HG02571 (cell line): ENCODE data around the gene BCOR.

Experiments used
- ATAC-seq: cut with Tn5 transposase; IDR thresholded peaks from one replicate; pipeline ENCODE4 v1.9.1; 2021; ENCODE audit warnings: mild to moderate bottlenecking, moderate library complexity; ENCODE audit not compliant: unreplicated experiment

The BCOR gene

GRCh38 chrX:40116925-40117324 is 19.2 kb upstream of the BCOR start:
- ATAC-seq = no peak

- no peak for ATAC-seq
These were observed 15.2 kb upstream of the BCOR start for GRCh38 chrX:40112996-40113395.

DNA sequence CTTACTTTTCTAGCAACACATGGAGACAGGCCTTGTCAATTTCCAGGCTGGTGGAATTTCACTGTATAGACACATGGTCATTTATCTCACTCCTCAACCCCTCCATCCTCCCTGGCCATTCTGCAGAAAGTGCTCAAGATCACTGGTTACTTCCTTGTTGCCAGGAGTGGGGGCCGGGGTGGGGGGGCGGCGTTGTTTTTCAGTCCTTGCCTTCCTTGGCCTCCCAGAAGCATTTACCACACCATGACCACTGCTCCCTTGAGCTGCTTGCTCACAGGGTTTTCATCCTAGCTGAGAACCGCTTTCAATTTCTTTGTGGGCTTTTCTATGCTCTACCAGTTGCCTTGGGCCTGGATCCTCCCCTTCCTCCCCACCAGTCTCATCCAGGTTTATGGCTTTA is 14.1 kb upstream of the BCOR start:
- no peak for ATAC-seq

DNA sequence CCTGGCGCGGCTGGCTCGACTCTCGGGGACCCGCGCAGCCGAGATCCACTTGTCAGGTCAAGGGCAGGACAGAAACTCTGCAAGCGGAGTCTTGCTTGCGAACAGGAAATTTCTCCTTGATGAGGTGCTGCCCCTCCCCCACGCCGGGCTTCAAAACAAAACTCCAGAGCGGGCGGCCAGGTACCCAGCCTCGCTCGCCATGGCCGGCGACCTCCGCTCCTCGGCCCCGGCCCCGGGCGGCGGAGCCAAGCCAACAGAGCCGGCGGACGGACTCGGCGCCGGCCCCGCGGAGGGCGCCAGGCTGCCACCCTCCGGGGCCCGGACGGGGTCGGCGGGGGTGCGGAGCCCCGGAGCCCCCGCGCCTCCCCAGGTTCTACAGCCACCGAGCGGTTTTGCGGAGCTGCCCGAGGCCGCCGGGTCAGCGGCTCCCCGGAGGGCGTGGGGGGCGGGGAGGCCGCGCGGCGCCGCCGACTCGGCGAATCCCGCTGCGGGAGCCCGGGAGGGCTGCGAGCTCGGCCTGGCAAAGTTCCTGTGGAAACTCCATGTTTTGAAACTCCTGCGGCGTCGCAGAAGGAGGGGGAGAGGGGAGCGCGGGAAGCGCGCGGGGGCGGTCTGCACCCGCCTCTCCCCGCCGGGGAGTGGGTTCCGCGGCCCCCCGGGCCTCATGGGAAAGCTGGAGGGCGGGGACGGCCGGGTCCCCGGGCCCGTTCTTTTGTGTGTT is 11.7 kb upstream of the BCOR start:
- ATAC-seq = no peak

DNA sequence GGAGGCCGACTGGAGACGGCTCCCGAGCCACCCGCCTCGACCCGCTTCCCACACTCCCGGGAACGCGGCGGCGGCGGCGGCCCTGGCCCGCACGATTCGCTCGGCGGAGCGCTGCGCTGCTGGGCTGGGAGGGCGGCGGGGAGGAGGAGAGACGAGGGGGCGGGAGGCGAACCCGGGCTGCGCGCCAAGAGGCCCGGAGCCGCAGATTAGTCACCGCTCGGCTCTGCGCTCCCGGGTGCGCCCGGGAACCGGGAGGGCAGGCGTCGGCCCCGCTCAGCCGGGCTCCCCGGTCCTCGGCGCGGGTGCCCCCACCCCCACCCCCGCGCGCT is 11.2 kb upstream of the BCOR start:
- ATAC-seq = no peak

DNA sequence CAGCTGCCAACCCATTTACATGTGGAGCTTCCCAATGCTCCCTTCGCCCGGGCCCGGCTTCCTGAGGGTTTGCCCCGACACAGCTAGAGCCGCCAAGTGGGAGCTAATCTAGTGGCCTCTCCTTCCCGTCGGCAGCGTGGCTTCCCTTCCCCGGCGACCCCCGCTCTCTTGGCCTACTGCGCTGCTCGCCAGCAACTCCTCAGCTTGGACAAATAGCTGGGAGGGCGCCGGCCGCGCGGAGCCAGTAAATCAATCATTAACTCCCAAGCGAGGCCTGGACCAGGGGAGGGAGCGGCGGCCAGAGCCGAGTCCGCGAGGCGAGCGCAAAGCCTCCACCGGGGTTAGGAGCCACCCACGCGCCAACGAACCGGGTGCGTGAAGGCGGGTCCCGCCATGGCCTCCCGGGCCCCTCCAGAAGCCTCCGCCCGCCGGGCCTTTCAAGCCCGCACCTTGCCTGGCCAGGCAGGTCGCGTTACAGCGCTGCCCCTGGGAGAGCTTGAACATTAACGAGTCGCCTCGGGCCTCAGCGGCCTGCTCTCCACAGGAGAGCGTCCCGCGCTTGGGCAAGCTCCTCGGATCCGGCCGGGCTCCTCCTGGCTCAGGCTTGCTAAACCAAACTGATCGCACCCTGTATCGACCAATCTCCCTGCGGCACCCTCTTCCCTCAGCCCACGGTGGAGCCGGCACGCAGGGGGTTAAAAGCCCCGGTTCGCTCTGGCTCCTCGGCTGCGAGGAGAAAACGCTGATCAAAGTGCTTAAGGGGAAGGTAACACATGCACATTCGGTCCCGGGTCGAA is 10.6 kb upstream of the BCOR start:
- no peak for ATAC-seq

DNA sequence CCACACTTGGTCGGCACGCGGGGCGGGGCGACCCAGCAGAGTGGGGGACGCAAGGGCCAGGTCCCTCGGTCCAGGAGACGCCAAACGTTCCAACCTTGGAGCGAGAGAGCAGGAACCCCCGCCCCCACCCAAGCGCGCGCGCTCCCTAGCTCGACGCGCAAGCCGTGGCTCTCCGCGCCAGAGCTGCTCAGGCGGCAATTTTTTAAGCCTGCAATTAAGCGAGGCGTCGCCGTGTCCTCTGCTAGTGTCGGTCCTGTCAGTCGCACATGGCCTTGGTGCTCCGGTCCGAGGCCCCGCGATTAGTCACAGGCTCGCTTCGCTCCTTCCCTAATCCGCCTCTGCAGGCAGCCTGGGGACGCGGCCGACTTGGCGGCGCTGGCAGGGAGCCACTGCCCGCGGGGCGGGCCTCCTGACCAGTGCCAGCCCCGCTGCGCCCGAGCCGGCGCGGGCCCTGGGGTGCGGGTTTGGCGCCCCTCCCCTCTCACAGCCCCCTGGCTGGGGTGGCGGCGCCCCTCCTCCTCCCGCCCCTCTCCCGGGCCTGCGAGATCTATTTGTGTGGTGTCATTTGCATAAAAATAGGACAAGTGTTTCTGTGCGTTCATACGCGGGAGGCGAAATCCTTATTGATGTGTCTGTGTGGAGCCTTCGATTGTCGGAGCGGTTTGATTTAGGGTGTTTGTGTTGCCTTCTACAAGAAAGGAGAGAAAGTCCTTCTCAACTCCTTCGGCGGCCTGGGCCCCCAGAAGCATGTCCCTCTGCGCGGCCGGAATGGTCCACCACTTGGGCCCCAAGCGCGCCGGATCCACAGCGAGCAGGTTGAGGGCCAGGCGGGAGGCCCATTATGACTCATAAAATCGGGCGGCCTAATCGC is 9.8 kb upstream of the BCOR start:
- no peak for ATAC-seq

- ATAC-seq = no peak
These were observed 9.0 kb upstream of the BCOR start for GRCh38 chrX:40106676-40107290.

DNA sequence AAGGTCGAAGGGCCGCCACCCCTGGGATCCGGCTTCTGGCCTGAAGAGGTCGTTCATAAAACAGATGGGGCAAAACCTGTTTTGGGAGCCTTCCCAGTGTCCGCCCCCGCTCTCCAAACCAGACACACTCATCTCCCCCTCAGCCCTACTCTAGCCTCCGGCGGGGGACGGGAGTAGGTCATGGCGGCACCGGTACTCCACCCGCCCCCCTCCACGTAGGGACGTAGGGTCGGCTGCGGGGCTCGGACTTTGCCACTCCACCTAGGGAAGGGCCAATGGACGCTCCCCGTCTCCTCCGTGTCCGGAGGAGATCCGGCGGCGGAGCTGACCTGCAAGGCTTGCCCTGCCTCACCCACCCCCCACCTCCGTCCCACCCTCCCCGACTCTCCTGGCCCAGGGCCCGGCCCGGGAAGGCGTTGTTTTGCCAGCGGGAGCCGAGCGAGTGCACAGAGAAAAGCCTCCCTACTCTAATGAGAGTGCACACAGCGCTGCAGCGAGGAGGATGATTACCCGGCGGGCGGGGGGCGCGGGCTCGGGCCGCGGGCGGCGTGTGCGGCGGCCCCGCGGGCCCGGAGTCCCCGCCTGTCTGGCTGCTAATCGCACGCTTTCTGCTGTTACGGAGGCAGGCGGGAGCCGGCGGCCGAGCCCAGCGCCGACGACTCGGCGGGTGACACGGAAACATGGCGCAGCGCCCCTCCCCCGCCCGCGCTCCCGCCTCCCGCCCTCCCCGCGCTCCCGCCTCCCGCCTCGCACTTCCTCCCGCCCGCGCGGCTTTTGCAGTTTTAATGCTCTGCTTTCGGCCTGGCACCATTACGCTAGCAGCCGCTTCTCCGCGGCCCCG is 8.3 kb upstream of the BCOR start:
- no peak for ATAC-seq

DNA sequence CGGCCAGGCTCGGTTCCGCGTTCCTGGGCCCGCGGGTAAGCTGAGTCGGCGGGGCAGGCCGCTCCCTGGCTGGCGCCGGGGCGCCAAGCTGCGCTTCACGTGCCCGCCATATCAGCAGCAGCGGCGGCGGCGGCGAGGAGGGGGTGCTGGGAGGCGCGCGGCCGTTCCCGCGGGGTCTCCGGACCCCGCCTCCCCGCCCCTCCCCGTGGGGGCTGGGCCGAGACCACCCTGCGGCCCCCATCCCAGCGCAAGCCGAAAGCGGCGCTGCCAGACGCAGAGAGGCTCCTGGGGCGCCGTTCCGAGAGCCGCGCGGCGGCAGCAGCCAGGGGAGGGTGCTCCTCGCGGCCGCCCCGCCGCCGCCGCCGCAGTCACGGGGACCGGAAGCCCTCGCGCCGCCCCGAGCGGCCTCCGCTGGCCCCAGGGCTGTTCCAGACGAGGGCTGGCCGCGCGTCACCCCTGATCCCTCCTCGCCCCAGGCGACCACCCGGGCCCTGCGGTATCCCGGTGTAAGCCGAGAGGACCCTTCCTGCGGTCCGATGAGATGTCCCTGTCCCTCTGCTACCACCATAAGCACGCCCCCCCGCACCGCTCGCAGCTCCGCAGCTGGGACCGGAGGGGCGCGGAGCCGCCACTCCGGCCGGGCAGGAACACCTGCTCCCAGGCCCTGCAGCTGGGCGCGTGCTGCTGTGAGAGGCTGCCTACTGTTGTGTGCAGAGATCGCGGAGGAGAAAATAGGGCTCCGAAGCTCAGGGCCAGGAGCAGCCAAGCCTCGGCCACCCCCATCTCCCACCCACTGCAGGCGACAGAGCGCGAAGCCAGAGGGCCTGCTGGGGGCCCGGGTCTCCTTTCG is 7.5 kb upstream of the BCOR start:
- ATAC-seq = peak; percentile 33

GRCh38 chrX:40104630-40104984 is 6.8 kb upstream of the BCOR start:
- no peak for ATAC-seq

- ATAC-seq = no peak
These were observed 6.0 kb upstream of the BCOR start for GRCh38 chrX:40103565-40104323.

- no peak for ATAC-seq
These were observed 4.9 kb upstream of the BCOR start for GRCh38 chrX:40102393-40103381.

- ATAC-seq = no peak
These were observed 3.7 kb upstream of the BCOR start for GRCh38 chrX:40101430-40101802.

- no peak for ATAC-seq
These were observed 3.0 kb upstream of the BCOR start for GRCh38 chrX:40100537-40101429.

DNA sequence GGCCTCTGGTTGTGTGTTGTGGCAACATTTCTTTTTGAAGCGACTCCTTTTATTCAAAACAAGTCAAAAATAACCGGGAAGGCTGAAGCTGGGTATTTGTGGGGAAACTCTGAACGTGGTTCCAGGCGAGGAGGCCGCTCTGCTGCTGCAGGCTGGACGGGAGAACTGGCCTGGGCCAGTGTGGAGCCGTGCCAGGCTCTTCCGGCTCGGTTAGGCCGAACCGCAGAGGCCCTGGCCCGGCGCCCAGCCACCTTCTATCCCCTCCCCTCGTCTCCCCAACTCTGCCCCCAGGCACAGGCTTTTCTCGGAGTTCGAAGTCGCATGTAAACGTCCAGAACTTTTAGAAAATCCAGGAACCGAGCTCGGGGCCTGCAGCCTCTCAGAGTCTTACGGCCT is 2.4 kb upstream of the BCOR start:
- no peak for ATAC-seq
